Stimulated activated CD8-positive, alpha-beta memory T cell treated with anti-CD3 and anti-CD28 coated beads, Interleukin-15, amount 100 ng/mL, for 1 hour (primary cell): ENCODE measurements around the gene JARID2.

Experiments used
- DNase-seq: peaks from one replicate; pipeline ENCODE4 v3.0.0-alpha.2; 2020; ENCODE audit warnings: low read depth

Gene JARID2

DNA sequence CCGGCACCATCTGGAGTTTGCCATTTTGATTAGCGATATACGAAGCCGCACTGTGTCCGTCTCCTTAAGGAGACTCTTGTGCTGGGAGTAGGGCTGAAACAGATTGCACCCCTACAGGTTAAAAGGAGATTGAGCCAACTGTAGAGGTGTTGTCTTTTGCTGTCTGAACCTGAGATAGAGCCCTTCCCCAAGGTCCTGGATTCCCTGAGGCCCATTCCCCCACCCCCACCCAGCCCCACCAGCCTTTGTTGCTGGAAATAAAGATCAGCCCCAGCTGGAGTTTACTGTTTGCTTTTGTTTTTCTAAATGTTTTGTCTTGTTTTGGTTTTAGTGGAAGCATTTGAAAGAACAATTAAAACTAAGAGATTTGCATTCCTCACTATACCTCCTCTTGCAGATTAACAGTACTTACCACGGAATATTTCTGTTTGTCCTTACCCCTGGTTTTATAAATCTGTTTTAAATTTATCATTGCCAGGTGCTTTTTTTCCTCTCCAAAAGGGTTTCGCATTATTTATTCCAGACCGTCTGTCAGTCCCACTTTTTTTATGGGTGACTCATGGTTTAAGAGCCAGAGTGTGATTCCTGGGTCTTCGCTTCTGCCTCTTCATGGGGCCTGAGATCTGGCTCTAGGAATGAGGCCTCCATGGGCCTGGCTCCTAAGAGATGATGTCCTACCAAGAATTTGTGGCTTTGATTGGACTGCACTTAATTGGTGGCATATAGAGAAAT lies 247.7 kb downstream of the JARID2 start:
- no peak for DNase-seq

GRCh38 chr6:15495375-15495901 lies 249.6 kb downstream of the JARID2 start:
- no peak for DNase-seq

DNA sequence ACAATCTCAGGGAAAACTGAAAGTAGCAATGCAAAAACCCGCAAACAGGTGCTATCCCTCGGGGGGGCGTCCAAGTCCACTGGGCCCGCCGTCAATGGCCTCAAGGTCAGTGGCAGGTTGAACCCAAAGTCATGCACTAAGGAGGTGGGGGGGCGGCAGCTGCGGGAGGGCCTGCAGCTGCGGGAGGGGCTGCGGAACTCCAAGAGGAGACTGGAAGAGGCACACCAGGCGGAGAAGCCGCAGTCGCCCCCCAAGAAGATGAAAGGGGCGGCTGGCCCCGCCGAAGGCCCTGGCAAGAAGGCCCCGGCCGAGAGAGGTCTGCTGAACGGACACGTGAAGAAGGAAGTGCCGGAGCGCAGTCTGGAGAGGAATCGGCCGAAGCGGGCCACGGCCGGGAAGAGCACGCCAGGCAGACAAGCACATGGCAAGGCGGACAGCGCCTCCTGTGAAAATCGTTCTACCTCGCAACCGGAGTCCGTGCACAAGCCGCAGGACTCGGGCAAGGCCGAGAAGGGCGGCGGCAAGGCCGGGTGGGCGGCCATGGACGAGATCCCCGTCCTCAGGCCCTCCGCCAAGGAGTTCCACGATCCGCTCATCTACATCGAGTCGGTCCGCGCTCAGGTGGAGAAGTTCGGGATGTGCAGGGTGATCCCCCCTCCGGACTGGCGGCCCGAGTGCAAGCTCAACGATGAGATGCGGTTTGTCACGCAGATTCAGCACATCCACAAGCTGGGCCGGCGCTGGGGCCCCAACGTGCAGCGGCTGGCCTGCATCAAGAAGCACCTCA lies 250.7 kb downstream of the JARID2 start:
- no peak for DNase-seq

DNA sequence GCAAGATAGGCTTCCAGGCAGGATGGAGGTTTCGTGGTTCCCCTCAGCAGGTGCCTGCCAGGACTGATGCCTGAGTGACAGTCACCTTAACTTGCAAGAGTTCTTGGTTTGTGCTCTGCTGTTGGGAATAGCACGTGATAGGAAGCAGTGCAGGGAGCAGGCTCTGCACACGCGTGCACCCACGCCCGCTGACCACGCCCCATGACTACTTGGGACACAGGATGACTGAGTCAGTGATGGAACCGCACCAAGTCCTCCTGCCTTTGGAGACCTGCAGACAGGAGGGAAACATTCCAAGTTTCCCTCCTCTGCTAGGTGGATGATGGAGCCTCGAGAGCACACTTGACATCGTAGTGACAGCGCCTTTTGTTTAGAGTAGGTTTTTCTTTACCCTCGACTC lies 252.8 kb downstream of the JARID2 start:
- DNase-seq, result no peak

- DNase-seq, result no peak
Measured at GRCh38 chr6:15499125-15499524, 253.3 kb downstream of the JARID2 start.

- DNase-seq, result no peak
Measured at GRCh38 chr6:15499591-15499990, 253.7 kb downstream of the JARID2 start.

- DNase-seq, result no peak
Measured at GRCh38 chr6:15500078-15500740, 254.3 kb downstream of the JARID2 start.

- DNase-seq, result no peak
Measured at GRCh38 chr6:15500901-15501825, 255.3 kb downstream of the JARID2 start.

DNA sequence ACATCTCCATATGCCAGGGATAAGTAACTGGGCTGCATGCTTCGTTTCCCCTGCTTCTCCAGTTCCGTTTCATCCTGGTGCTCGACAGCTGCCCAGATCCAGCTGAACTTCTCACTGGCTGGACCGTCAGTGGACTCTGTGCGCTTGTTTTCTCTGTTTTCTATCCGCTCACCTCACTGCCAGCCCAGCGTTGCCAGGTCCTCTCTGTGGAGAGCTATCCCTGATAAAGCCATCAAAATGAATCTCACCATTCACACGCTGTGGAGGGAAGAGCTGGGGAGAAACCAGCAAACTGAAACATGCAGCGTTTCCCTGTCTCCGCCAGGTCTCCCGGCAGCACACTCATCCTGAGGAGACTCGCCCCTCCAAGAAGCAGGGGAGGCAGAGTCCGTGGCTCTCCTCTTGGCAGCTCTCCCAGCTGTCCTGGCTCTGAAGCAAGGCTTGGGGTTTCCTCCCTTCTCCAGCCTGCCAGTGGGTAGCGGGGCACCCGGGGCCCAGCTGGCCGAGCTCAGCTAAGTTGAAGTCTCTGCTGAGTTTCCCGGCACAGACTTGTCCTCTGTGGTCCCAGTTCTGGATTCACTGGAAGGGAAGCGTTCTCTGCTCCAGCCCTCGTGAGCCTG lies 256.1 kb downstream of the JARID2 start:
- no peak for DNase-seq

- no peak for DNase-seq
Measured at GRCh38 chr6:15502446-15503345, 256.8 kb downstream of the JARID2 start.

DNA sequence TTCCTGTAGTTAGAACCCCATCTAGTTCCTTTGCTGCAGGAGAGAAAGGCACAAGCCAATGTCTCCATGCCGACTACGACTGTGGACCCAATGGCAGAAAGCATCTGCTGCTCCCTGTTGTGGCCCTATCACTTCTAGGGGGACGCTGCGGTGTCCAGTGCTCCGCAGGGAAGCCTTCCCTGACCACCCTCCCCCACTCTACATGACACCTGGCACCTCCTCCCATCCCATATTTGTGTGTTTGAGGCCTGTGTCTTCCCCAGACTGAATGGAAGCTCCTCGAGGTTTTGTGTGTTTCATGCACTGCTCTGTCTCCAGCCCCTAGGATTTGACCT lies 257.4 kb downstream of the JARID2 start:
- no peak for DNase-seq

GRCh38 chr6:15504040-15504495 lies 258.2 kb downstream of the JARID2 start:
- no peak for DNase-seq

- DNase-seq, result no peak
Measured at GRCh38 chr6:15504581-15505350, 258.9 kb downstream of the JARID2 start.

DNA sequence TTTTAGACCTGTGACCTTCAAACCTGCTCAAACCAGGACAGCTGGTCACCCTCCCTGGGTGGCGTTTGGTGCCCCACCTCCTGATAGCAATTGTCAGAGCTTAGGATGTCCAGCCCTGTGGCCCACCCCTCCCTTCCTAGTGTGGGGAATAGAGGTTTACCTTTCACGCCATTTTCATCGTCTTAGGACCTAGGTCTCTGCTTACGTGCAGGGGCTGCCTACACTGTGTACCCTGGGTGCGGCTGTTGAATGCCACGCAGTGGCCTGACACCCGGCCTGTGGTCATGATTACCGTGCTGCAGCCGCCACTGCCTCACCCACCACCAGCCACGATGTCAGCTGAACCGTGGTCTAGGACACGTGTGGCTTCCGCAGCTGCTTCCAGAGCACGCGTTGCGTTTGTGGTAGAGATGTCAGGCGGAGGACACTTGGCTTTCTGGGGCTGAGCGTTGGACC lies 259.6 kb downstream of the JARID2 start:
- no peak for DNase-seq

DNA sequence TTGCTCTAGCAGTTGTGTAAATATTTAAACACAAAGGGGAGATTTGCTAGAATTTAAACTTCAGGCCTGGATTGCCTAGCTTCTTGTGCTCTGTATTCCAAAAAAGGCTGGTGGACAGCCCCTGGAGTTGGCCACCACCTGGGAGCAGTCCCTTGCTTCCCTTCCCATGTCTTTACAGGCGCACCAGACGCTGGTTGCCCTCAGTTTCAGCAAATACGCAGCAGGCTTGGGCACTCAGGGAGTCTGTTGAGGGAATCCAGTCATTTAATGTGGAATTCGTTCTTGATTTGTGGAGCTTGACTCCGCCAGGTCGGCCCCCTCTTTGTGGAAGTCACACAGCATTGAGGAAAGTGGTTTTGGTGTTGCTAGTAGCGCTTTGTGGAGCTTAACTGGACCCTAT lies 260.2 kb downstream of the JARID2 start:
- no peak for DNase-seq

DNA sequence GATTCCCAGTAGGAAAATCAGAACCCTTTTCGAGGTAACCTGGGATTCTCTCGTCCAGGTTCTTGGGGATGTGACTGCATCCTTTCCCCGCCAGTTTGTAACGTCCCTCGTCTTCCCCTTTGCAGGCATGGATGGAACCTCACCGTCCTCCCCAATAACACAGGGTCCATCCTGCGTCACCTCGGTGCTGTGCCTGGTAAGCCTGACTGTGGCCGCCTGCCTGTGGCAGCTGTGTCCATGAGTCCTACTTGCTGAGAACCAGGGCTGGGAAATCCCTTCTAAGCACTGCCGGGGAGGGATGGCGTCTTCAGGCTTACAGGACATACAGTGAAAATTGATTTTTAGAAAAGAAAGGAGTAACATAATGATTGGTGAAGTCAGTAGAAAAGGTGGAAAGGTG lies 261.4 kb downstream of the JARID2 start:
- no peak for DNase-seq

GRCh38 chr6:15507746-15508145 lies 261.9 kb downstream of the JARID2 start:
- DNase-seq, result no peak

DNA sequence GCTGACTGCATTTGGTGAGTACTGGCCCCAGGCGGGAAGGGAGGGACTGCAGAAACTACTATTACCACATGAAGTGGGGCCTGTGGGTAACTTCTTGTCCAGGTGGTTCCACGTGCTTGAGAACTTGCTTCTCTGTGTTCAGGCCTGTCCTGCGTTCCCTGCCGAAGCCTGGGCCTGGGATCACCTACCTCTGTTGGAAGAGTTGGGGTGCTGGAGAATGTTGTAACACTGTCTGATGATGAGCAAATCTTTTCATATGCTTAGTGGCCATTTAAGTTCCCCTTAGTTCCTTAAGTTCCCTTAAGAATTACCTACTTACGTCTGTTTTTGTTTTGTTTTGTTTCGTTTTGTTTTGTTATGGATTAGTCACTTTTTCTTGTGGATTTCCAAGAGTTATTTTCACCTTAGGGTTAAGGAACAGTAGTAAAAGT lies 262.6 kb downstream of the JARID2 start:
- no peak for DNase-seq

- DNase-seq, result no peak
Measured at GRCh38 chr6:15508931-15509330, 263.1 kb downstream of the JARID2 start.
